GM23248 (cell line): ENCODE measurements around the gene GNAI2.

ENCODE experiments used
- EZH2 ChIP-seq: fragments of 200-600 bp; sonication (generic); IDR thresholded peaks from 2 replicates; pipeline ENCODE4 v1.6.1; 2018; ENCODE audit warnings: antibody characterized with exemption, mild to moderate bottlenecking; ENCODE audit not compliant: insufficient read depth, poor library complexity, severe bottlenecking
- EZH2phosphoT487 ChIP-seq: fragments of 200-600 bp; sonication (generic); IDR thresholded peaks from 2 replicates; pipeline ENCODE4 v1.6.1; 2018; ENCODE audit warnings: antibody characterized with exemption, moderate library complexity, mild to moderate bottlenecking, low read depth; ENCODE audit not compliant: insufficient read depth

DNA sequence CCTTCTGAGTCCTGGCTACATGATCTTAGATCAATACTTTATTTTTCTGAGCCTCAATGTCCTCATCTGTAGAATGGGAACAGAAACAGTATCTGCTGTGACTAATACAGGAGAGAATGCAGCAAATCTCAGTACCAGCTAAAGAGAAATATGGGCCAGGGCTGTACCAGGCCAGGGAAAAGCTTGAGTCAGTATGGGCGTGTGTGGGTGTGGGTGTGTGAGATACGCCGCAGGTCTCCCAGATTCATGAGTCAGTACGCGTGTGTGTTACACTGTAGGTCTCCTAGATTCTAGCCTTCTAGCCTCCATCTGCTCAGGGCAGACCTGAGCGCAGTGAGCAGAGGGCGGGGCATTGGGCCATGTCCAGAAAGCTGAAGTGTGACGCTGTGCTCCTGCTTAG is 15.2 kb downstream of the GNAI2 start:
- TF ChIP-seq EZH2 (no peak), EZH2phosphoT487 (no peak)
